HG03469 (cell line): ENCODE data around the gene PAPSS1.

ENCODE experiments used
- ATAC-seq: cut with Tn5 transposase; IDR thresholded peaks from one replicate; pipeline ENCODE4 v1.9.1; 2021; ENCODE audit warnings: mild to moderate bottlenecking, moderate library complexity, moderate number of reproducible peaks; ENCODE audit not compliant: unreplicated experiment

PAPSS1 gene

DNA sequence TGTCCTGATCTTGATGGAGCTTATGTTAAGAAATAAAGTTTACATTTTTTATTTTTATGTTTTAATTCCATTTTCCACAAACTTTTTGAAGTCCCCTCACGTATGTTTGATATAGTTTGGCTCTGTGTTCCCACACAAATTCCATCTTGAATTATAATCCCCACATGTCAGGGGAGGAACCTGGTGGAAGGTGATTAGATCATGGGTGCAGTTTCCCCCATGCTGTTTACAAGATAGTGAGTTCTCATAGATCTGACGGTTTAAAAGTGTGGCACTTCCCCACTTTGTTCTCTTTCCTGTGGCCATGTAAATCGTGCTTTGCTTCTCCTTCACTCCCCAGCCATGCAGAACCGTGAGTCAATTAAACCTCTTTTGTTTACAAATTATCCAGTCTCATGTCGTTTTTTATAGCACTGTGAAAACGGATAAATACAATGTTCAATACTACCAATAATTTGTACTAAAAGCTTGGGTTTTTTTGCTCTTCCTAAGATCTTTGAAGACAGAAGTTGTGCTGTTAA lies 89.8 kb downstream of the PAPSS1 start:
- no peak for ATAC-seq

DNA sequence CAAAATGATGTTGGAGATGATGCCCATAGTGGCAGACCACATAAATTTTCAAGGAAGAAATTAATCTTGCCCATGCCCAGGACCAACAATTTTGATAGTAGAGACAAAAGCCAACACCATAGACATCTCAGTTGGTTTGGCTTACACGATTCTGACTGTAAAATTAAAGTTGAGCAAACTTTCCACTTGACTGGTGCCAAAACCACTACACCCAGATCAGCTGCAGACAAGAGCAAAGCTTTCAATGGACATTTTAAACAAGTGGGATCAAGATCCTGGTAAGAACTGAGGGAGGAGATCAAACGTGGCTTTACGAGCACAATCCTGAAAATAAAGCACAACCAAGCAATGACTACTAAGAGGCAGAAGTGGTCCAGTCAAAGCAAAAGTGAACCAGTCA lies 90.7 kb downstream of the PAPSS1 start:
- no peak for ATAC-seq

DNA sequence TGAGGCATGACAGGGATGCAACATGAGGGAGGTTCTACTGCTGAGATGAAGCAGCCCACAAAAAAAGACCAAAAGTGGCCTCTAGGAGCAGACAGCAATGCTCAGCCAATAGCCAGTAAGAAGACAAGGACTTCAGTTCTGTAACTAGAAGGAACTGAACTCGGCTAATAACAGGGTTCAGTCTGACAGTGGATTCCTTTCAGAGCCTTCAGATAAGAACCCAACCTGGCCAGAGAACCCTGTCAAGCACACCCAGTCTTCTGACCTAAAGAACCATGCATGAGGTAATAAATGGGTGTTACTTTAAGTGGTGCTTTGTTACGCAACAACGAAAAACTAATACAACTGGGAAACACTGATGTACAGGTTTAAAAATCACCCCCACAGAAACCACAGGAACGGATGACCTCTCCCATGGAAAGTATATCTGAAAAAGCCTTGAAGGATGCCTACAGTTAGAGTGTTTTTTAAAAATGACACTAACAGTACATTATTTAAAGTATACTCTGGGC lies 94.6 kb downstream of the PAPSS1 start:
- ATAC-seq: no peak

DNA sequence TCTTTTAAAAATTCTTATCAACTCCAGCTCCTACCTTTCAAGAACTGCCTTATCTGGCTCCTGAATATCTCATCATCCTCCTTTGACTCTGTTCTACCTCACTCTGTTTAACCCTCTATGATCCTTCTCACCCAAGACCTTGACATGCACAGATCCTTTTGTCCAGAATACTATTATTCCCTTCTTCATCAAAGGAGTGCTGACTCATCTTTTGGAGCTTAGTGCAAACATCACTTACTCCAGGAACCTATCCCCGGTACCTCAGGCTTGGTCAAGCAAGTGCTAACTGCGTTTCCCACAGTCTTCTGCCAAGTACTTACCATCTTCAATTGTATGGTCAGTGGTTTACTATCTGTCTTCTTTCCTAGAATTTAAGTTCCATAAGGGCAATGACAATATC lies 96.0 kb downstream of the PAPSS1 start:
- ATAC-seq: no peak

DNA sequence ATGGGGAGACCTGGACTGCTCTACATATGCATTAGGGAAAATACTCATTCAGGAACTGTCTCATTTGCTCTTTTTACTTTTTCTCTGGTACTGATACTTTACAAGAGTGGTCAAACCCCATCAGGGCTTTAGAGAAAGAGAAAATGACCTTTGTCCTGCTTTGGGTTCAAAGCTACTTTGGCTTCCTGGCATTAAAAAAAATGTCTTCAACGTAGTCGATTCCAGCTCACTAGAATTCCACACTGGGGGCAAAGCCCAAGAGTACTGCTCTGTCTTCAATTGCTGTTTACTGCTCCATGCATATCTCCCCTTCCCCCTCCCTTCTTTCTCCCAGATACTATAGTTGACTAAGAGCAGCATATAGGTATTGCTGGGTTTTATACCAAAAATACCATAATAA lies 98.0 kb downstream of the PAPSS1 start:
- no peak for ATAC-seq

DNA sequence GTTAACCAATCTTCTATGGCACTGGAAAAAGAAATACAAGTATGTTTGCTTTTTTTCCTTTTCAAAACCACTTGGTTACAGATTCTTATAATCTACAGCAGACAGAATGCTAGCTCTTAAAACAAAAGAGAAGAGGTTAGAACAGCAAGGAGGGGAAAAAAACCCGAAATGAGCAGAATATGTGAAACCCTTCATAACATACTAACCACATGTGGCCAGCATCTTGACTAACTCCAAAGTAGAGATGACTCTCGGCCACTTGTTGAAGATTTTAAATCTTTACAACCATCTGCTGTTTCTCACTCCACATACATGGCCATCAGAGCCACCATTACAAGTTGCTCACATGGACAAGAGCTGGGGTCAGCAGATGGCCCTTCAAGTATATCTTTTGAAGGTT lies 100.3 kb downstream of the PAPSS1 start:
- ATAC-seq: no peak

DNA sequence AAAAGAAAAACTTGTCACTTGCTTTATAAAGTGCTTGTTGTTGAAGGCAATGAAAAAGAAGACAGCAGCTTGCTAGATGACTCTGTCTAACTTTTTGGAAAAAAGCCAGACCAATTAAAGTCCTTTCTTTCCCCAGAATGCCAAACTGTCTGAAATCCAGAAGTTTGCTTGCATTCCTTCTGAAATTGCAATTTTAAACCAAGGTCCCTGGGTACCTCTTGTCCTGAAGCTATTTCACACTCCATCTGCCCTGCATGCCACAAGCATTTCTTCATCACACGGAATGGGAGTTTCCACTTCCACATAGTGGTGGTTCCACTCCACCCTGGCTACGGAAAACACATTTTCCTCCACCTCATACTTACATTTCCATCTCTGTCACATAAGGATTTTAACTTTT lies 101.0 kb downstream of the PAPSS1 start:
- no peak for ATAC-seq

DNA sequence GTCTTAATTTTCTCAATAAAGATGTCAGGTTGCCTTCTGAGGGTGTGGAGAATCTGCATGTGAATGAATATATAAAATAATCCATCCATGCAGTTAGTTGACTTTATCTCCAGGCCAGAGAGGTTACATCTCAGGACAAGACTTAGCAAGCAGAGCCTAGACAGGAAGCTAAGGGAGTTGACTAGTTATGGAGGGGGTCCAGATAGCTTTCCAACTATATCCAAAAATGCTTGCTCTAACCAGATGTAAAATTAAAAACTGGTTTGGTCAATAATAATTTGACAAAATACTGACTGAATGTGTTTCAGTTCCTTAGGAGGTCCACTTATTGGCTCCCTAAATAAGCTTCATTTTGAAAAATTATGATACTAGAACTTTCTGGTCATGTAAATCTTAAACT lies 101.4 kb downstream of the PAPSS1 start:
- no peak for ATAC-seq

DNA sequence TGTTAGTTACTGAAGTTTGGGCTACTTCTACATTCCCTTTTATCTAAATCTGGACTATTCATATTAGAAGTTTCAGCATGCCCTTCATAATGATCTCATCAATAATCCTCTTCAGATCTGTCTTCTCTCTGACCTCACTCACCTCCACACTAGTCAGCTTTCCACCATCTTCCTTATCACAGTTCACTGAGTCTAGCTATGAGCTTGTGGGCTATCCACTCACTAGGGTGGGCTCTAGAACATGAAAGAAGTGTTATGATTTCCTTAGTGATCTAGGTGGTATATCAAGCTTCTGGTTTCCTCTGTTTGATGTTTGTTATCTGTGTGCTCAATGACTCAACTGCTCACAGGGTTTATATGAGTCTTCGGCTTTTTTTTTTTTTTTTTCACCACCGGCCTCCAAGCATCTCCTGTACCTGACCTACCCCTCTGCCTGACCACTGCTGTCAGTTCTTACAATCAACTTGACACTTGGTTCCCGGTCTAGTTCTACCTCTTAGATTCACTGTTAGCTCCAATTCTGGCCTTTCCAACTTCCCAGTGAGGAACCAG lies 103.1 kb downstream of the PAPSS1 start:
- no peak for ATAC-seq

DNA sequence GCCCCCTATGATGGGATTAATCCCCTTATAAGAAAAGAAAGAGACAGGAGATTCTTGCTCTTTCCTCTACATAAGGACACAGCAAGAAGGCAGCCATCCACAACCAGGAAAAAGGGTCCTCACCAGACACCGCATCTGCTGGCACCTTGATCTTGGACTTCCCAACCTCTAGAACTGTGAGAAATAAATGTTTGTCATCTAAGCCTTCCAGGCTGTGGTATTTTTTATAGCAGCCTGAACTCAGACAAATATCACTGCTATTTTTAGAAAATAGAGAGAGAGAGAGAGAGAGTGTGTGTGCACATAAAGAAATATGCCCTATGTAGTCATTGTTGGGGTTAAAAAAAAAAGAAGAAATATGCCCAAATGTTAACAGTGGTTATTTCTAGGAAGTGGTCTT lies 104.2 kb downstream of the PAPSS1 start:
- ATAC-seq: no peak

DNA sequence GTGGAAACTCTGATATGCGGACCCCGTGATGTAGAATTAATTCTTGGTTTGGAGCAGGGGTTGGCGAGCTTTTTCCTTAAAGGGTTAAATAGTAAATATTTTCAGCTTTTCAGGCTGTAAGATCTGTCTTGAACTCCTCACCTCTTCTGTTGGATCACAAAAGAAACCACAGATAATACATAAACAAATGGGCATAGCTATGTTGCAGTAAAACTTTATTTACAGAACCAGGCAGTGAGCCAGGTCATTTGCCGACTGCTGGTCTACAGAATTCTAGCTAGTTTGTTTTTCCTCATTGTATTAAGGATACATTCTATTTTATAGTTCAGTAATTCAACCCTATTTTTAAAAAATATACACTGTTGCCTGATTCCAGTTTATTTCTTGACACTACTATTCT lies 116.6 kb downstream of the PAPSS1 start:
- ATAC-seq: no peak

DNA sequence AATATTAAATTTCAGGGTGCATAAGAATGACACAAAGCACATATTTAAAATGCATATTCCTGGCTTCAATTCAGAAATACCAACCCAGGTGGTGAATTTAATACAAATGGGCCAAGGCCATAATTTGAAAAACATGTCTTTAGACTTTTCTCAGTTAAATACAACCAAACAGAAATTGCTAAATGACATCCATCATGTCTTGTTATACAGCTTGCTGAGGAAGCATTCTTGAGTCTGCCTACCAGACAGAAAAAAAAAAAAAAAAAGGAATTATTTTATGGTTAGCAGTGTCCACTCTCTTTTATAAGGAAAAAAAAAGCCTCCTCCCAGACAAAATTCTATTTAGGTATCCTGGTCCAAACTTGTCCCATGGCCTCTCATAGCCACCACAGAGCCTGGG lies 119.1 kb downstream of the PAPSS1 start:
- no peak for ATAC-seq

DNA sequence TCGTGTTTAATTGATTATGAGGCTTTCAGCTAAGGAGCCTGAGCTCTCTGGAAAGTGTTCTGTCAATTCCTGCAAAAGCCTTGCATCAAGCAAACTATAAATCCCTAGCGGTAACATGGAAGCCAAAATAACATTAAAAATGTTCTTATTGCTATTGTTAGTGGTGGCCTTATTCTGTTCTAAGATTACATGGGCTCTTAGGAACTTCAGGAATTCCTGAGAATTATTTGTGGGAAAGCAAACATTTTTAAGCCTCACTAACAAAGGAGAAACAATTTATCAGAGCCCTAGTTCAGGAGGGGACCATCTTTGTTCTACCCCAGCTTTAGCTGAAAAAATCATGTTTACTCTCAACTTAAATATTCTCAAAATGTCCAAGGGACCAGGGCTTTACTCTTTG lies 119.6 kb downstream of the PAPSS1 start:
- no peak for ATAC-seq

DNA sequence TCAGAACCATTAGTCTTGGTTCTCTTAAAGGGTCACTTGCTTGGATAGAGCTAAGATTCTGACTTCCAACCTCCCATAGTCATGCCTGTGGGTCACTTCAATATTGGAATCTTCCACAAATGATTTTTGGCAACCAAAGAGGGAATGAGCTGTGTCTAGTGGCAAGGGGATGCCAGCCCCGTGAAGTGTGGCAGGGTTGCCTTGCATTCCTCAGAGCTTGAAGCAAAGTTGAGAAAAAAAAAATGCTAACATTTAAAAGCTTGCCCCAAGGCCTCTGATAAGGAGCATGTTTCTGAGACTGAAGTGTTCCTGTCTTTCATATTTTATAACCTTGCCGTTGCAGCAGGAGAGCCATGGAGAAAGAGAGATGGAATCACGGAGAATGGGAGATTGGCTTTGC lies 120.2 kb downstream of the PAPSS1 start:
- no peak for ATAC-seq

DNA sequence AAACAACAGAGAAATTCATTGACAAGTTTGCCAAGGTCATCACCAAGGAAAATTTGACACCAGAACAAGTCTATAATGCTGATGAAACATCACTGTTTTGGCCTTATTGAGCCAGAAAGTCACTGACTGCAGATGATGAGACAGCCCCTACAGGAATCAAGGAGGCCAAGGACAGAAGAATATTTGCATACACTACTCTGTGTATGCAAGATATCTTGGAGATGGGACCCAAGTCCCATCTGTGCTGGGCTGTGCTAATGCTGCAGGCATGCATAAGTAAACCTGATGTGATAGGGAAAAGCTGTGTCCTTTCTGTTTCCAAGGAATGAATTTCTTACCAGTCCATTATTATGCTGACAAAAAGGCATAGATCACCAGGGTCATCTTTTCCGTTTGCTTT lies 126.8 kb downstream of the PAPSS1 start:
- no peak for ATAC-seq

DNA sequence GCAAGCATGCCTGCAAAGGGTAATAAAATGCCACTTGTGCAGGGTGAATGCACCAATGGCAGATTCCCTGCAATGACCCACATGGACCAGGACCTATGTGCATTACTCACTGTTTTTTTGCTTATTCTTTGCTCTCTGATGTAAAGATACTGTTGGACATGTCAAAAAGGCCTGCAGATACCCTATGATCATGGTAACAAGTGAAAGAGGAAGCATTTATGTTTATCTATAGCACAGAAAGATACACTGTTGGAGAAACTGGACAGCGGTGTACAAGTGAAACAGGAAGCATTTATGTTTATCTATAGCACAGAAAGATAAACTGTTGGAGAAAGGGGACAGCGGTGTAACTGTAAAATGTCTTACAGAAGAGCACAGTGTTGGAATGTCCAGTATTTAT lies 127.5 kb downstream of the PAPSS1 start:
- peak; percentile 98 for ATAC-seq

DNA sequence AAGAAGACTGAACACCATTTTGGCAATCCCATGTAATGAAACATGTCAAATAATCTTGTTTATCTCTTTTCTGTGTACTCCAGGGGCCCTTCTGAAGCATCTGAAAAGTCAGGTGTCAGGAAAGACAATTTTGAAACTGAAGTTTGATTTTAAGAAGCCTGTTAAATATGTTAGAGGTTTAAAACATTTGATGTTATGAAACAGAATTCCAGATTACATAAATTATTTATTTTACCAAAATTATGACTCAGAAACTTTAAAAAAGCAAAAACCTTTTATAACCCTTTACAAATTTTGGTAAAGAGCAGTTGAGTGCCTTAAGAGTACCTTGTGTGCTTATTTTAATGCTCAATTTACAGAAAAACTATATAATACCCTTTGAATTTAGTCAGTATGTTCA lies 130.8 kb downstream of the PAPSS1 start:
- no peak for ATAC-seq

DNA sequence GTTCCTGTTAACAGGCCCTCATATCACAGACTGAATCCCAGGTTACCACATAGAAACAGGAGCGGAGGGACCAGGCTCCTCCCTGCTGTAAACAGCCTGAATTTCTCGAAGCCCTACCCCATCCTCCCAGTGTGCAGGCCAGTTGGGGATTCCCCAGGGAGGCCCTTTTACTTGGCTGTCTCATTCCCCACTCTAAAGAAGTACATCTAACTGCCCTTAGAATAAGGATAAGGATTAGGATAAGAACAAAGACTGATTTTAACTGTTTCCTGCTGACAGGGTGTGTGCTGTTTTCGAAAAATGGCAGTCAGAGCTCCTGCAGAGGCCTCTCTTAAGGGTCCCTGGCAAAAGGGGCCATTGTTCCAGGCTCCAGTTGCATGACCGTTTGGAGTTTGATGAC lies 133.7 kb downstream of the PAPSS1 start:
- no peak for ATAC-seq

DNA sequence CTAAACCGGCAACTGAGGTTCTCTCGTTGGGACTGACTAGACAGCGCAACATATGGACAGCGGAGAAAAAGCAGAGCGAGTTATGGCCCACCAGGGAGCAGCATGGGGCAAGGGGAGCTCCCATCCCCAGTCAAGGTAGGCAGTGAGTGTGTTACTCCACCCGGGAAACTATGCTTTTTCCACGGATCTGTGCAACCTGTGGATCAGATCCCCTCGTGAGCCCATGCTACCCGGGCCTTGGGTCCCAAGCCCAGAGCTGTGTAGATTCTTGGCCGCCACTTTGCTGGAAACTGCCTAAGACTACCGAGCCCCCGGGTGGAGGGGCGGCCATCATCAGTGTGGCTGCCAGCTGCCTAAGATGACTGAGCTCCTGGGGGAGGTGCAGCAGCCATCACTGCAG lies 140.9 kb downstream of the PAPSS1 start:
- ATAC-seq: no peak

DNA sequence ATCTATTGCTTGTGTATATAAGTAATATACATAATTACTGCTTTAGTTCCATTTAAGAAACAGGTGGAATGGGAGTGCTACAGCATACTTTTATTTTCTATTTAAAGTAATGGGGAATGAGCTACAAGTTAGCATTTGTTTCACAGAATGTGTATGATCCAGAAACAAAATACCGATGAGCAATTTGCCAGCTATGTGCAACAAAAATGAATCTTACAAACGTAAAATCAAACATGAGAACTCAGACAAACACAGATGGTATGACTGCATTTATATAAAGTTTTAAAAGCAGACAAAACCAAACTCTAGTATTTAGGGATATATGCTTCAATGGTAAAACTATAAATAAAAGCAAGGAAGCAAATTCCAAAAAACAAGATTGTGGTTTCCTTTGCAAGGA lies 141.7 kb downstream of the PAPSS1 start:
- no peak for ATAC-seq

DNA sequence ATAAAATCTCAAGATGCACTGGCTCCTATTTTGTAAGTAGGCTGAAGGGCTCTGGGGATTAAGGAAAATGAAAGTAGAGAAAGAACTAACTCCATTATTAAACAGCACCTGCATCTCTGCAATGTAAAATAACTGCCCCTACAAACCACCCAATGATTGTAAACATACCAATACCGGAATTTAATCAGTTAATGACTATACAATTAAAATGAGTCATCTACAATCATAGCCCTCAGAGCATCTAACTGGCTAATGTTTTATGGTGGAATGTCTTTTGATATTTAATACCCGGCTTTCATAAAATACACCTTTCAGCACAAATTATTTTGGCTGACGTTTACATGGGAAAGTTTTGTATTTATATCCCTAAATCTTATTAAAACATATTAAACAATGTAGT lies 142.3 kb downstream of the PAPSS1 start:
- ATAC-seq: no peak

DNA sequence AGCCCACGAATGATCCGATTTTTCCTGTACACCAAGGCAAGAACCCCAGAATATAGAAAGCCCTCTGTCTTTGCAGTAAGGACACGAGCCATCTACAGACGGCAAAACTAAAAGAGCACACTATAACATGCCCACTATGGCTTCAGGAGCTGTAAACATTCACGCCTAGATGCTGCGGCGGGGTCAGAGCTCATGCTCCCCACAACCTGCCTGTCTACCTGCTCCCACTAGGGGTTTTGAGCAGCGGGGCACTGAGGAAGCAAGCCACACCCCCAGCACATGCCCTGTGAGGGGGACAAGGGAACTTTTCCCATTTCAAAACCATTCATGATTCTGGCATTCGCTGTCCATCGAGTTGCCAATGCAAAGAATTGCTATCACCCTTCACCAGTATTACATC lies 144.8 kb downstream of the PAPSS1 start:
- ATAC-seq: no peak

DNA sequence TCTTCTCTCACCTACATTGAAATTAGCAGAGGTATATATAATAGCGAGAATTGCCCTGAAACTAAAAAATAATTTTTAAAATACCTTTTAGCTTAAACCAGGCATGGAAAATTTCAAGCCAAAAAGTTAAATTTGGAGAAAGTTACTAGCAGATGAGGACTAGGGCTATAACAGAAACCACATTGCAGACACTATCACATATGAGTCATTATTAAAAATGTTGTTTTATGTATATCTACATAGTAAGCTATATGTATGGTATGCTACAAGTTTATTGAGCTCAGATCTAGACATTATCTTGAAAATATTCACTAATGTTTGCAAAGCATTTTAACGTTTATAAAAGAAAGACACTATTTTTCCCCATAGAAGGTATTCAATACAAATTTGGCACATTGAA lies 147.8 kb downstream of the PAPSS1 start:
- no peak for ATAC-seq
